Amniotic stem cell (primary cell): ENCODE results near the gene TVP23C.
"Not testable (repeated sequence)": the region's sequence is repeated elsewhere in the genome, so short reads cannot be mapped to it uniquely, and the experiment has no call there.

Experiments used
- DNase-seq: peaks from one replicate; lab custom pipeline; 2025; lab: John Stamatoyannopoulos, UW

Gene TVP23C

GRCh38 chr17:15526292-15527218 is 36.7 kb downstream of the TVP23C start:
- not testable (repeated sequence) for DNase-seq

- not testable (repeated sequence) for DNase-seq
Measured at GRCh38 chr17:15524990-15525985, 38.0 kb downstream of the TVP23C start.

- DNase-seq: no peak
Measured at GRCh38 chr17:15516150-15516549, 47.1 kb downstream of the TVP23C start.

- DNase-seq: no peak
Measured at GRCh38 chr17:15514469-15514868, 48.8 kb downstream of the TVP23C start.

GRCh38 chr17:15513856-15514459 is 49.3 kb downstream of the TVP23C start:
- DNase-seq: no peak

GRCh38 chr17:15513058-15513791 is 50.1 kb downstream of the TVP23C start:
- no peak for DNase-seq

GRCh38 chr17:15512071-15512709 is 51.1 kb downstream of the TVP23C start:
- DNase-seq: no peak

GRCh38 chr17:15511142-15511541 is 52.1 kb downstream of the TVP23C start:
- no peak for DNase-seq

GRCh38 chr17:15510361-15510760 is 52.9 kb downstream of the TVP23C start:
- DNase-seq: no peak

GRCh38 chr17:15509095-15509494 is 54.2 kb downstream of the TVP23C start:
- no peak for DNase-seq

GRCh38 chr17:15508466-15508865 is 54.8 kb downstream of the TVP23C start:
- no peak for DNase-seq

- DNase-seq: no peak
Measured at GRCh38 chr17:15507896-15508295, 55.4 kb downstream of the TVP23C start.

- no peak for DNase-seq
Measured at GRCh38 chr17:15507001-15507400, 56.3 kb downstream of the TVP23C start.

GRCh38 chr17:15505708-15506107 is 57.6 kb downstream of the TVP23C start:
- not testable (repeated sequence) for DNase-seq

- no peak for DNase-seq
Measured at GRCh38 chr17:15503731-15504130, 59.6 kb downstream of the TVP23C start.

GRCh38 chr17:15502369-15503112 is 60.7 kb downstream of the TVP23C start:
- DNase-seq: peak; percentile 88

GRCh38 chr17:15501793-15502192 is 61.5 kb downstream of the TVP23C start:
- no peak for DNase-seq

GRCh38 chr17:15501282-15501681 is 62.0 kb downstream of the TVP23C start:
- no peak for DNase-seq

- DNase-seq: no peak
Measured at GRCh38 chr17:15498107-15498506, 65.2 kb downstream of the TVP23C start.
